DOHH2 (cell line): ENCODE data around the gene TBCD.

Experiments used
- H3F3A ChIP-seq: fragments of 200-600 bp; sonication (generic), shearing (Covaris generic); 2 replicates; pipeline ENCODE4 v1.6.0; 2016; ENCODE audit warnings: antibody characterized with exemption, mild to moderate bottlenecking; ENCODE audit not compliant: control insufficient read depth, insufficient read depth
- H3K27ac ChIP-seq: fragments of 200-600 bp; sonication (generic); 2 replicates; pipeline ENCODE4 v1.5.1; 2014; ENCODE audit warnings: low read depth, mild to moderate bottlenecking, low read length, moderate library complexity
- H3K27me3 ChIP-seq: fragments of 200-600 bp; sonication (generic); 2 replicates; pipeline ENCODE4 v1.6.1; 2014; ENCODE audit warnings: mild to moderate bottlenecking, low read length, mixed read lengths; ENCODE audit not compliant: control insufficient read depth
- H3K36me3 ChIP-seq: fragments of 200-600 bp; sonication (generic); 2 replicates; pipeline ENCODE4 v1.6.1; 2014; ENCODE audit warnings: mild to moderate bottlenecking, low read length, moderate library complexity, mixed read lengths; ENCODE audit not compliant: control insufficient read depth
- H3K4me1 ChIP-seq: fragments of 200-600 bp; sonication (generic); 2 replicates; pipeline ENCODE4 v1.6.1; 2014; ENCODE audit warnings: mild to moderate bottlenecking, low read length, mixed read lengths; ENCODE audit not compliant: control insufficient read depth
- H3K4me2 ChIP-seq: fragments of 200-600 bp; sonication (generic); 2 replicates; pipeline ENCODE4 v1.6.0; 2014; ENCODE audit warnings: mild to moderate bottlenecking, low read length, moderate library complexity
- H3K4me3 ChIP-seq: fragments of 200-600 bp; sonication (generic); 2 replicates; pipeline ENCODE4 v1.5.1; 2014; ENCODE audit warnings: mild to moderate bottlenecking, low read length, mixed read lengths
- H3K79me2 ChIP-seq: fragments of 200-600 bp; sonication (generic); 2 replicates; pipeline ENCODE4 v1.6.1; 2014; ENCODE audit warnings: mild to moderate bottlenecking, low read length, mixed read lengths; ENCODE audit not compliant: control insufficient read depth
- H3K9me2 ChIP-seq: fragments of 200-600 bp; sonication (generic); replicated peaks from 2 replicates; pipeline ENCODE4 v1.6.1; 2014; ENCODE audit warnings: mild to moderate bottlenecking, low read length, mixed read lengths; ENCODE audit not compliant: control insufficient read depth
- H3K9me3 ChIP-seq: fragments of 200-600 bp; sonication (generic); 2 replicates; pipeline ENCODE4 v1.6.1; 2014; ENCODE audit warnings: antibody characterized with exemption, low read length, mixed read lengths; ENCODE audit not compliant: control insufficient read depth, insufficient read depth
- H4K20me1 ChIP-seq: fragments of 200-600 bp; sonication (generic); 2 replicates; pipeline ENCODE4 v1.6.0; 2014; ENCODE audit warnings: low read depth, mild to moderate bottlenecking, antibody characterized with exemption, low read length, moderate library complexity; ENCODE audit not compliant: control insufficient read depth, insufficient read depth
- CTCF ChIP-seq: fragments of 200-600 bp; sonication (generic); IDR thresholded peaks from one replicate; pipeline ENCODE4 v1.5.1; 2014; ENCODE audit warnings: antibody characterized with exemption, mild to moderate bottlenecking, low read depth, low read length; ENCODE audit not compliant: poor library complexity, severe bottlenecking
- EZH2phosphoT487 ChIP-seq: fragments of 200-600 bp; sonication (generic); IDR thresholded peaks from 2 replicates; pipeline ENCODE4 v1.6.1; 2017; ENCODE audit warnings: borderline replicate concordance, mild to moderate bottlenecking, antibody characterized with exemption, low read length, moderate library complexity, mixed read lengths

Gene TBCD

GRCh38 chr17:82805823-82806222, 54.0 kb downstream of the TBCD start:
- TF ChIP-seq CTCF (no peak), EZH2phosphoT487 (no peak)
- H3K36me3 ChIP-seq, result peaks cover 33% of the 10 kb centered on the region

GRCh38 chr17:82806645-82807044, 54.8 kb downstream of the TBCD start:
- no peaks in the 10 kb centered on the region for H4K20me1 ChIP-seq
- H3F3A ChIP-seq, result no peaks in the 10 kb centered on the region

More at GRCh38 chr17:82805823-82806222, 54.0 kb downstream of the TBCD start:
- no peaks in the 10 kb centered on the region for H3F3A ChIP-seq
- peaks cover 25% of the 10 kb centered on the region for H3K79me2 ChIP-seq
- no peak overlapping the region for H3K4me2 ChIP-seq
- H3K27me3 ChIP-seq, result no peaks in the 10 kb centered on the region
- no peak overlapping the region for H3K4me3 ChIP-seq
- H3K4me1 ChIP-seq, result no peaks in the 10 kb centered on the region
- H4K20me1 ChIP-seq, result no peaks in the 10 kb centered on the region
- no peaks in the 10 kb centered on the region for H3K9me2 ChIP-seq
- no peaks in the 10 kb centered on the region for H3K9me3 ChIP-seq
- H3K27ac ChIP-seq, result no peak overlapping the region

GRCh38 chr17:82807101-82807500, 55.2 kb downstream of the TBCD start:
- Histone ChIP-seq H3K4me3 (no peak overlapping the region), H4K20me1 (no peaks in the 10 kb centered on the region), H3K4me1 (no peaks in the 10 kb centered on the region), H3K4me2 (no peak overlapping the region), H3K9me2 (no peaks in the 10 kb centered on the region), H3K27me3 (no peaks in the 10 kb centered on the region), H3K79me2 (peaks cover 16% of the 10 kb centered on the region), H3K9me3 (no peaks in the 10 kb centered on the region), H3K27ac (no peak overlapping the region), H3F3A (no peaks in the 10 kb centered on the region), H3K36me3 (peaks cover 32% of the 10 kb centered on the region)
- TF ChIP-seq CTCF (no peak), EZH2phosphoT487 (no peak)

More at GRCh38 chr17:82806645-82807044, 54.8 kb downstream of the TBCD start:
- H3K9me3 ChIP-seq, result no peaks in the 10 kb centered on the region
- TF ChIP-seq CTCF, result no peak
- TF ChIP-seq EZH2phosphoT487, result no peak
- H3K27me3 ChIP-seq, result no peaks in the 10 kb centered on the region
- H3K4me1 ChIP-seq, result no peaks in the 10 kb centered on the region
- H3K9me2 ChIP-seq, result no peaks in the 10 kb centered on the region
- H3K4me2 ChIP-seq, result no peak overlapping the region
- no peak overlapping the region for H3K4me3 ChIP-seq
- H3K27ac ChIP-seq, result no peak overlapping the region
- peaks cover 32% of the 10 kb centered on the region for H3K36me3 ChIP-seq
- H3K79me2 ChIP-seq, result peaks cover 20% of the 10 kb centered on the region
